Large intestine (tissue), 3 donors: ENCODE results near the gene FRMD4A. TPM values are rescaled to one million over a fixed set of nuclear protein-coding genes. Genes with fewer than 3 reads are reported as not detected.
A peak's percentile ranks its signal among the peaks of the same experiment; 100 is the strongest.

ENCODE experiments used
- DNase-seq, 2 donors: peaks; one replicate each; pipeline versions ENCODE4 v3.0.0 to v3.0.0-alpha.2; 2013
- H3K27ac ChIP-seq: one replicate; pipeline ENCODE4 v1.5.1; 2013; ENCODE audit warnings: low read length
- H3K27me3 ChIP-seq: 2 replicates; pipeline ENCODE4 v1.6.1; 2013; ENCODE audit warnings: low read length; ENCODE audit not compliant: control insufficient read depth, insufficient read depth
- H3K36me3 ChIP-seq: 2 replicates; pipeline ENCODE4 v1.6.1; 2013; ENCODE audit warnings: low read length; ENCODE audit not compliant: control insufficient read depth, insufficient read depth
- H3K4me1 ChIP-seq: one replicate; pipeline ENCODE4 v1.6.1; 2013; ENCODE audit warnings: low read length; ENCODE audit not compliant: control insufficient read depth, insufficient read depth
- H3K4me3 ChIP-seq: one replicate; pipeline ENCODE4 v1.5.1; 2013; ENCODE audit warnings: low read length
- H3K9me3 ChIP-seq: one replicate; pipeline ENCODE4 v1.6.1; 2013; ENCODE audit warnings: mild to moderate bottlenecking, low read depth, low read length, moderate library complexity; ENCODE audit not compliant: control insufficient read depth
- WGBS: methylation state at CpG from one replicate; pipeline ENCODE4 v1.1.5; 2013; ENCODE audit warnings: low lambda C conversion rate; ENCODE audit not compliant: insufficient coverage; 5-methylcytosine and 5-hydroxymethylcytosine counted together
- polyA plus RNA-seq: library from polyadenylated mRNA; unstranded; fragments of 120-200 nt; gene quantifications from one replicate; pipeline ENCODE4 v1.2.1, GENCODE V29; 2013

Gene FRMD4A
- polyA plus RNA-seq, 1 donor, result 19.8 TPM

DNA sequence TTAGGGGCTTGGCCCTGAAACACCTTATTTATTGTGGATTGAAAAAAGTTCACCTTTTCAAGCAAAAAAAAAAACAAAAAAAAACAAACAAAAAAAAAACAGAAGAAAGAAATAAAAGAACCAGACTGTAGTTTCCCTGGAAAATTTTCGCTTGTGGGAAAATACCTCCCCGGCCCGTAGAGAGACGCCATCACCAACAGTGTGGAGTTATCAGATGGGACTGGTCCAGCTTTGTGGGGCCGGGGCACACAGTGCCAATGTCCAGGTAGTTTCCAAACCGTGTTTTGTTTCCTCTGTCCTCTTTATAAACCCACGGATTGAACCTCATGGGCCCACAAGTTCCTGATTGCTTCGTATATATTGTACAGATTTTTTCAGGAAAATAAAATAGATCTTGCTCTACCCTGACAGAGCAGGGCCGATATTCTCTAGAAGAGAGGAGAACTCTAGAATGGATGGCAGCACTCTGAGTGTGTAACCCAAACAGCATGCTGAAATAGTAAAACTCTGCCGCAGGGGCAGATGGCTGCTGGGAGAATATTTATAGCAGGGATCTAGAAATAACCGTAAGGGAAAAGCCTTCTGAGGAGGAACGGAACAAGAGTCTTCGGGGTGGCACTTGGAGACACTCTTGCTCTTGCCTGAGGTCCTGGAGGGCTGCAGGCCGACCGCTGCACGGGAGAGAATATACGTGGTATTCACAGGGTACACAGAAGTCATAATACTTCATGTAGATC, 241.0 kb downstream of the FRMD4A start:
- 85% methylated on average over 6 of the region's 17 CpGs for WGBS
- Histone ChIP-seq H3K27me3 (no peaks in the 10 kb centered on the region), H3K27ac (no peak overlapping the region), H3K4me3 (no peak overlapping the region), H3K4me1 (no peaks in the 10 kb centered on the region), H3K9me3 (no peaks in the 10 kb centered on the region), H3K36me3 (no peaks in the 10 kb centered on the region)
- no peak for DNase-seq

DNA sequence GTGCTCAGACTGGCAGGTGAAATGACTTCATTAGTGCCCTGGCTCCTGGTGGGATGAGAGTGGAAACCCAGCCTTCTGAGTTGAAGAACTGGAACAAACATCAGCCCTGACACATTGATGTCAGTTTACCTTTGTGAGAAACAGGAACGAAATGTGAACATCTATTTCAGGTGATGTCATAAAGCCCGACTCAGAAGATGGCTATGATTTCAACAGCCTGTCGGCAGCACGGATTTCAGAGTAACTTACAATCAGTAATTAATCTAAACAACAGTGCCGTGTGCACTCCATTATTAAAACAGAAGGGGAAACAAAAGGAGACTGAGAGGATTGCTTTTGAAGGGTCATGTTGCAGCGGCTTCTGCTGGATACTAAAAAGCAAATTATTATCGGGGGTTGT, 243.2 kb downstream of the FRMD4A start:
- H3K36me3 ChIP-seq, result no peaks in the 10 kb centered on the region
- H3K4me3 ChIP-seq, result no peak overlapping the region
- DNase-seq, result no peak
- H3K27me3 ChIP-seq, result no peaks in the 10 kb centered on the region
- H3K27ac ChIP-seq, result no peak overlapping the region
- no peaks in the 10 kb centered on the region for H3K9me3 ChIP-seq
- no peaks in the 10 kb centered on the region for H3K4me1 ChIP-seq
- WGBS, result 40% methylated on average over 1 of the region's 7 CpGs

DNA sequence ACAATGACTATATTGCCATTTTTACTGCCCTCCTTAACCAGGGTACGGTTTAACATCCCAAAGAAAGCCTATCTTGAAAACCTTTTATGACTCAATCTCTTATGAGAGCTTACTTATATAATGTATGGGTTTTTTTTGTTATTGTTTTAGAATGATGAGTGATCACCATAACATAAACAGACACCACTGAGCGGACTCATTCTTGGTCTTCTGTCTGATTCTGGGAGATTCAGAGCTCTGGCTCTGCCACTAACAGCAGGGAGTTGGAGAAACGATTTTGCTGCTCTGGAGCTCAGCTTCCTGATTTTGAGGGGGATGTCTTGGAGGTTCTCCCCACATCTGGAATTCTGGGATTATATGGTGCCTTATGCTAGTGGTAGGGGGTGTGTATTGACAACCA, 244.1 kb downstream of the FRMD4A start:
- no peak for DNase-seq
- no CpG with 5 or more reads among the region's 3 CpGs for WGBS
- no peak overlapping the region for H3K4me3 ChIP-seq

DNA sequence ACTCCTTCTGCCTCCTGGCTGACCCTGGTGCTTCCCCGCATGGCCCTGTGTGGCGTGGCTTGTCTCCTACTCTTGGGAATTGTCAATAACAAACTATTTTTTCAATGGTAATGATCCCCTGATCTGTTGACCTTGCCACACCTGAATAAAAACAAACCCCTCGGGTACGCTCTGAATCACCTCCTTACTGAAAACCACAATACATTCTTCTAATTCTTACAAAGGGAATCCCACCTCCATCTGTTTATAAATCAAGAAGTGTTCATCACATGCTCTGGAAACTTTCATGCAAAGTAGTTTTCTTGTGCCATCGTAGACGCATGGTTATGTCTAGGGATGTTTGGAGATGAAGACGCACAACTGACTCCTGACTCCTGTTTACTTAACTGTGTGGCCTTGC, 245.8 kb downstream of the FRMD4A start:
- no peaks in the 10 kb centered on the region for H3K4me1 ChIP-seq
- 73% methylated on average over 2 of the region's 7 CpGs for WGBS
- no peaks in the 10 kb centered on the region for H3K36me3 ChIP-seq
- no peak for DNase-seq
- no peak overlapping the region for H3K27ac ChIP-seq
- no peak overlapping the region for H3K4me3 ChIP-seq
- no peaks in the 10 kb centered on the region for H3K9me3 ChIP-seq
- H3K27me3 ChIP-seq, result no peaks in the 10 kb centered on the region

More for the DNA sequence above, 244.1 kb downstream of the FRMD4A start:
- Histone ChIP-seq H3K9me3 (no peaks in the 10 kb centered on the region), H3K36me3 (no peaks in the 10 kb centered on the region), H3K4me1 (no peaks in the 10 kb centered on the region), H3K27ac (no peak overlapping the region), H3K27me3 (no peaks in the 10 kb centered on the region)

DNA sequence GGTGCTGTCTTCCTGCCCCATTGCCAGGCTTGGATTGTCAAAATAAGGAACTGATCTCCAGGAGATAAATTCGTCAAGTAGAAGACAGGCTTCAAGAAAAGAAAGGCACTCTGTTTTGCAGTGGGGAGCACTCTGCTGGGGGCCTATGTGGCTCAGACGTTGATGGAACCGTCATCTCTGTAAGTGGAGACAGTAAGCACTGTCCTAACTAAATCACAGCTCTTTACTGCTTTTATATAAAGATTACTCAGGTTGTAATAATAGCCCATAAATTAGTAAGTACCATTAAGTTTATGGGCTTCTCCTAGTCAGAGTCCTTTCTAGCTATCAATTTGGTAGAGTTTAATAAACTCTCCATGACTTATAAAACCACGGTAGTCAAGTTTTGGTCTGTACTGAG, 249.9 kb downstream of the FRMD4A start:
- Histone ChIP-seq H3K9me3 (no peaks in the 10 kb centered on the region), H3K4me3 (no peak overlapping the region), H3K4me1 (no peaks in the 10 kb centered on the region), H3K27me3 (no peaks in the 10 kb centered on the region), H3K36me3 (no peaks in the 10 kb centered on the region), H3K27ac (no peak overlapping the region)
- 100% methylated on average over 1 of the region's 4 CpGs for whole genome bisulfite sequencing
- no peak for DNase-seq

DNA sequence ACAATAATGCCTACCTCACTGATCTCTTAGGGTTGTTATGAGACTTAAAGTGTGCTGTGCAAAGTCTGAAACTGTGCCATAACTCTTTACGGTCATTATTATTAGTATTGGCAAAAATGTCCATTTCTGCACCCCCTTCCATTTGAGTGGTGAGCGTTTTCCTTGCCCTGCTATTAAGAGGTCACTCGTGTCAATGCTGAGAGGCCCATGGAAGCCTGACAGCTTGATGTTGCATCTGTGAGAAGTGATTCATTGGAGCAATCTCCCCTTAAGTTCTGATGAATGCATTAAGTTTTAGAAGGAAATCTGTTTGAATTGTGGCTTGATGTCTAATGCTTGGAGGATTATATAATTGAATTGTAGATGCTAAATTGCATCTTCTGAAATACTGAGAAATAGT, 253.3 kb downstream of the FRMD4A start:
- Histone ChIP-seq H3K4me3 (no peak overlapping the region), H3K9me3 (no peaks in the 10 kb centered on the region), H3K27me3 (no peaks in the 10 kb centered on the region), H3K36me3 (no peaks in the 10 kb centered on the region), H3K27ac (no peak overlapping the region), H3K4me1 (no peaks in the 10 kb centered on the region)
- no peak for DNase-seq
- WGBS, result no CpG with 5 or more reads among the region's 3 CpGs

DNA sequence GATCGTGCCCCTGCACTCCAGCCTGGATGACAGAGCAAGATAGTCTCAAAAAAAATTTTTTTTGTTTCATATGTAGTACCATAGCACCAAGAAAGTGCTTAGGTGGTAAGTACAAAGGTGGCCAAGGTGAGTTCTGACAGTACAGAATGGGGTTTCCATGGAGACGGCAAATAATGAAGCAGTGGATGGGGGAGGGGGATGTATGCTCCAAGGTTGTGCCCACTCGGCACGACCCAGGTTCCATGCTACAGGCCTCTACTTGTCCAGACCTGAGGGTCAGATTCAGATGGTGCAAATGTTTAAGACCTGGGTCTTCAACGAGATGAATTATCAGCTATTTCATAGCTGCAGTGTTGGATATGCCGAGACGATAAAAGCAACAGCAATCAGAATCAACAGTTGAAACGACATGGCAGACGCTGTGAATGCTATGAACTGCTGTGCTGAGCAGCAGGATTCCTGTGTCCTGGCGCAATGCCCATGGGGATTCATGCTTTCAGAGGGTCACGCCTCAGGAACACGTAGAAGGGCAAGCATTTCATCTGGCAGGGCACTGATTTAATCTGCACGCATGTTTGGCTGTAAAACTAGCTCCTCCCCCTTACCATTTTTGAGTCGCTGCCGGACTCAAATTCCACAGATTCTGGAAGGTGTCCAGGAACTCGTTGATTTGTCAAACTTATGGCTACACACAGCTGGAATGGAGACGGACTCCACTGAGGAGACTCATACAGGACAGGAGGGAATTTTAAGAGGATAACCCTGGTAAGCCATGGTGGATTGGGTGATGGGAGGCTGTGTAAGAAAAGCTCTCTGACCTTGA, 256.5 kb downstream of the FRMD4A start:
- Histone ChIP-seq H3K36me3 (no peaks in the 10 kb centered on the region), H3K9me3 (no peaks in the 10 kb centered on the region), H3K4me3 (no peak overlapping the region), H3K4me1 (no peaks in the 10 kb centered on the region), H3K27me3 (no peaks in the 10 kb centered on the region), H3K27ac (peak overlapping the region; percentile 8)
- DNase-seq, result peak; percentile 60 to 63
- WGBS, result 80% methylated on average over 2 of the region's 17 CpGs

DNA sequence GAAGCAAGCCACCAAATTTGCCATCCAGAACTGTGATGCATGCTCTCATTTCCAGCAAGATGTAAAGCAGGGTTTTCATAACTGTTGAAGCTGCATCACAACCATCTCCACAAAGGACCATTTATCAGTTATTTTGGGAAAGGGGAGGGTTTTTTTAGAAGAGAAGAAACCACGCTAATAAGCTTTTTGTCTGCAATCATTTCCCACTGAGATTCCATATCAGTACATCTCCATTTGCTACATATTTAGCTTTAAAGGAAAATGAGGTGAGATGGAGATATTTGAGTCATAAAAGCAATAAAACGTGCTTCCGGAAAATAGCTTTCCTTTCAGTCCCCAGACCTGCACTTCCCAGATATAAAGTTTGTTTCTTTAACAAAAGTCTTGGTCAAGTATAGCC, 258.2 kb downstream of the FRMD4A start:
- Histone ChIP-seq H3K9me3 (no peaks in the 10 kb centered on the region), H3K36me3 (no peaks in the 10 kb centered on the region), H3K27ac (no peak overlapping the region), H3K4me1 (no peaks in the 10 kb centered on the region), H3K27me3 (no peaks in the 10 kb centered on the region), H3K4me3 (no peak overlapping the region)
- 75% methylated on average over 2 of the region's 3 CpGs for WGBS
- no peak for DNase-seq

DNA sequence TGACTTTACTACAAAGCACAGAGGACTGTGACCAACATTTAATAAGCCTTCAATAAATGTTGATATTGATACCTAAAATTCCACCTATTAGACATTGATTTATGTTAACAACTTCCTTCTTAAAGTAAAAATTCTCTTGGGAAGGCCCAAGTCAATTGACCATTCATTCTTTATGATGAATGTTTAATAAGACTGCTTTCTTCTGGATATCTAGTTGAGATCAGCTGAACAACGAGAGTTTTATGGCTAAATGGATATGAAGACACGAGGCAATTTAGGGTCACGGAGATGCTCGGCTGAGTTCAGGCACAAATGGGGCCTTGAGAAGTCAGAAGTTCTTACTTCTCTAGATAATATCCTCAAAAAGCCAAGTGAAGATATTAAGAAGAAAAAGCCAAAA, 258.8 kb downstream of the FRMD4A start:
- no CpG with 5 or more reads among the region's 4 CpGs for WGBS
- Histone ChIP-seq H3K9me3 (no peaks in the 10 kb centered on the region), H3K27me3 (no peaks in the 10 kb centered on the region), H3K4me1 (no peaks in the 10 kb centered on the region), H3K4me3 (no peak overlapping the region), H3K27ac (no peak overlapping the region), H3K36me3 (no peaks in the 10 kb centered on the region)
- DNase-seq, result no peak

DNA sequence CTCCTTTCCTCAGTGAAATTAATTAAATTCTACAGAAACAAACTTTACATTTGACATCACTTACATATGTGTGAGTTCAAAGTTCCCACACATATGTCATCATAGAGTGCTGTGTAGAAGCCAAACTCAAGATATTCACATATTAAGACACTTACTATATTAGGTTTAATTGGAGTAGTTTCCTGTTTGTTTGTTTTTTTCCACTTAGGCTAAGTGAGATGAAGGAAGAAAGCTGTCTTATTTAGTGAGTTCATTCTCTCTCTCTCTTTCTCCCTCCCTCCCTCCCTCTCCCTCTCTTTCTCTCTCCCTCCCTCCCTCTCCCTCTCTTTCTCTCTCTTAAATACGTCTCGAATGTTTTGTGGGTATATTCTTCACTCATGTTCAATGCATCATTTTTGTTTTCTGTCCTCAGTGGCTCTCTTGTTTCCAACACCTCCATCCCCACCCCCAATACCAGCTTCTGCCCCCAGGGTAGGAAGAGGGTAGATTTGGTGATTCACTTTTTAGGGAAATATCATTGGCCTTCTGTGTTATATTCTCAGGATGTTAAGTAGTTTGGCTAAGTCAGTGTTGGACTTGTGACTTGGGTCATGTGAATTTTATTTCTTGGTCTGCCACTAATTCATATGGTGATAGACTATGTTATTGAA, 262.0 kb downstream of the FRMD4A start:
- Histone ChIP-seq H3K27me3 (no peaks in the 10 kb centered on the region), H3K9me3 (no peaks in the 10 kb centered on the region), H3K4me1 (no peaks in the 10 kb centered on the region), H3K4me3 (no peak overlapping the region), H3K36me3 (no peaks in the 10 kb centered on the region), H3K27ac (no peak overlapping the region)
- WGBS, result no CpG with 5 or more reads among the region's 2 CpGs
- no peak for DNase-seq
